Spleen (tissue), 11 donors: ENCODE data around the gene ZDHHC18. TPM values are rescaled to one million over a fixed set of nuclear protein-coding genes. Genes with fewer than 3 reads are reported as not detected.
A peak's percentile ranks its signal among the peaks of the same experiment; 100 is the strongest.
"Not testable (repeated sequence)": the region's sequence is repeated elsewhere in the genome, so short reads cannot be mapped to it uniquely, and the experiment has no call there.

ENCODE experiments used
- DNase-seq: peaks from one replicate; pipeline ENCODE4 v3.0.0-alpha.2; 2020
- H3K27ac ChIP-seq, 8 donors: fragments of 200-600 bp; sonication (generic) in 7 of 8; 1 replicate in 4 of 8; 2 replicates in 4 of 8; pipeline versions ENCODE4 v1.5.0 to v1.8.0; 2016 to 2021; ENCODE audit warnings: inconsistent platforms in 4 of 8, mild to moderate bottlenecking in 4 of 8, moderate library complexity in 1 of 8
- H3K27me3 ChIP-seq, 7 donors: fragments of 200-600 bp; sonication (generic) in 6 of 7; replicated peaks in 1 of 7; 1 replicate in 4 of 7; 2 replicates in 3 of 7; pipeline versions ENCODE4 v1.5.0 to v1.8.0; 2016 to 2021; ENCODE audit warnings: inconsistent platforms in 3 of 7, mild to moderate bottlenecking in 1 of 7
- H3K36me3 ChIP-seq, 6 donors: fragments of 200-600 bp; sonication (generic) in 5 of 6; 1 replicate in 4 of 6; 2 replicates in 2 of 6; pipeline versions ENCODE4 v1.5.0 to v1.8.0; 2016 to 2021; ENCODE audit warnings: inconsistent platforms in 2 of 6
- H3K4me1 ChIP-seq, 6 donors: fragments of 200-600 bp; sonication (generic) in 5 of 6; 1 replicate in 3 of 6; 2 replicates in 3 of 6; pipeline versions ENCODE4 v1.5.0 to v1.8.0; 2016 to 2021; ENCODE audit warnings: inconsistent platforms in 3 of 6
- H3K4me3 ChIP-seq, 8 donors: fragments of 200-600 bp; sonication (generic) in 7 of 8; 1 replicate in 4 of 8; 2 replicates in 4 of 8; pipeline versions ENCODE4 v1.5.0 to v1.8.0; 2016 to 2021; ENCODE audit warnings: inconsistent platforms in 4 of 8, mild to moderate bottlenecking in 4 of 8, moderate library complexity in 2 of 8
- H3K9me3 ChIP-seq, 8 donors: fragments of 200-600 bp; sonication (generic) in 7 of 8; 1 replicate in 4 of 8; 2 replicates in 4 of 8; pipeline versions ENCODE4 v1.5.0 to v1.8.0; 2016 to 2021; ENCODE audit warnings: inconsistent platforms in 4 of 8
- POLR2A ChIP-seq, 3 donors: fragments of 450-650 bp; IDR thresholded peaks; one replicate each; pipeline ENCODE4 v1.5.1; 2017; ENCODE audit warnings: antibody characterized with exemption in 3 of 3, mild to moderate bottlenecking in 1 of 3
- POLR2AphosphoS5 ChIP-seq, 3 donors: sonication (generic); formaldehyde crosslinking; IDR thresholded peaks; one replicate each; pipeline ENCODE4 v1.5.1; 2017; ENCODE audit warnings: antibody characterized with exemption in 3 of 3
- WGBS, 5 donors: extraction: QIAGEN DNeasy Blood & Tissue Kit in 3 of 5; methylation state at CpG; one replicate each; pipeline versions ENCODE4 v1.1.5 to v1.1.7; 2013 to 2018; 5-methylcytosine and 5-hydroxymethylcytosine counted together
- intact Hi-C: fragments of 100-400 bp; cut with DNase I; formaldehyde crosslinking; loops from one replicate; pipeline ENCODE4 v1.15.0; 2023; ENCODE audit warnings: low total_unique reads
- polyA plus RNA-seq, 3 donors: library from polyadenylated mRNA; stranded (reverse); fragments of 200-250 nt; gene quantifications; one replicate each; pipeline ENCODE4 v1.2.1, GENCODE V29; 2013
- total RNA-seq, 7 donors: library from RNA; depleted of rRNA in 3 of 7; stranded (reverse); fragments of >200 nt in 3 of 7; fragmentation: NEBNext Ultra II Directional in 4 of 7; extraction: Animal tissue kit (Norgen Biotek cat#: 25700) in 4 of 7; gene quantifications; one replicate each; pipeline versions ENCODE4 v1.1.0 to v1.2.1, GENCODE V29; 2016 to 2021
- TF ChIP-seq, protein P1 (sequence below), 11 experiments: fragments of 200-600 bp in 7 of 11; fragments of 450-650 bp in 4 of 11; sonication (generic) in 4 of 11; IDR thresholded peaks in 8 of 11; conservative IDR thresholded peaks in 3 of 11; 1 replicate in 7 of 11; 2 replicates in 4 of 11; pipeline versions ENCODE4 v1.4.0 to v1.8.0; 2016 to 2021; ENCODE audit warnings: antibody characterized with exemption in 11 of 11, inconsistent platforms in 4 of 11, mild to moderate bottlenecking in 1 of 11
- donor health status: healthy with polysubstance abuse.
- donor health status: DM: no; HTN: no; CAD: no; lungs with moderate emphysema.
- donor health status: DM: no; HTN: no; CAD: no.
- donor health status: Bipolar disorder and iron deficiency.
- donor health status: healthy.
- donor health status: DM: no; HTN: no; CAD: no.
- donor health status: DM: yes; HTN: yes; CAD: no.

Gene ZDHHC18
- total and polyA plus RNA-seq, 10 donors = 6.2 to 80.4 (median 50.3) TPM

- H3K36me3 ChIP-seq, H3K27me3 ChIP-seq, DNase-seq, H3K9me3 ChIP-seq: not testable (repeated sequence)
- Histone ChIP-seq H3K27ac (peak overlapping the region in 2 of 8 donors; percentile 5 to 58), H3K4me1 (peaks cover 0 to 33% (median 11%) of the 10 kb centered on the region in 6 donors), H3K4me3 (peak overlapping the region in 1 of 8 donors; percentile 39)
- TF ChIP-seq POLR2AphosphoS5 (IDR thresholded peaks at IDR 0.05) = peak in 1 of 3 donors; percentile 52
- TF ChIP-seq, protein P1, sequence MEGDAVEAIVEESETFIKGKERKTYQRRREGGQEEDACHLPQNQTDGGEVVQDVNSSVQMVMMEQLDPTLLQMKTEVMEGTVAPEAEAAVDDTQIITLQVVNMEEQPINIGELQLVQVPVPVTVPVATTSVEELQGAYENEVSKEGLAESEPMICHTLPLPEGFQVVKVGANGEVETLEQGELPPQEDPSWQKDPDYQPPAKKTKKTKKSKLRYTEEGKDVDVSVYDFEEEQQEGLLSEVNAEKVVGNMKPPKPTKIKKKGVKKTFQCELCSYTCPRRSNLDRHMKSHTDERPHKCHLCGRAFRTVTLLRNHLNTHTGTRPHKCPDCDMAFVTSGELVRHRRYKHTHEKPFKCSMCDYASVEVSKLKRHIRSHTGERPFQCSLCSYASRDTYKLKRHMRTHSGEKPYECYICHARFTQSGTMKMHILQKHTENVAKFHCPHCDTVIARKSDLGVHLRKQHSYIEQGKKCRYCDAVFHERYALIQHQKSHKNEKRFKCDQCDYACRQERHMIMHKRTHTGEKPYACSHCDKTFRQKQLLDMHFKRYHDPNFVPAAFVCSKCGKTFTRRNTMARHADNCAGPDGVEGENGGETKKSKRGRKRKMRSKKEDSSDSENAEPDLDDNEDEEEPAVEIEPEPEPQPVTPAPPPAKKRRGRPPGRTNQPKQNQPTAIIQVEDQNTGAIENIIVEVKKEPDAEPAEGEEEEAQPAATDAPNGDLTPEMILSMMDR (IDR thresholded peaks at IDR 0.05 in 8 of 11, conservative IDR thresholded peaks at IDR 0.05 in 3 of 11) = peak; percentile 67 to 88 (median 75)
- WGBS, 5 donors = 50 to 57% (median 52%) methylated on average over 11 of the region's 11 CpGs
- intact Hi-C loops = loop anchor here (10.0 kb wide), 1 partner anchor 65 kb away; no protein-coding TSS in a partner anchor
These were observed 16.4 kb upstream of the ZDHHC18 start for GRCh38 chr1:26810105-26810504.

DNA sequence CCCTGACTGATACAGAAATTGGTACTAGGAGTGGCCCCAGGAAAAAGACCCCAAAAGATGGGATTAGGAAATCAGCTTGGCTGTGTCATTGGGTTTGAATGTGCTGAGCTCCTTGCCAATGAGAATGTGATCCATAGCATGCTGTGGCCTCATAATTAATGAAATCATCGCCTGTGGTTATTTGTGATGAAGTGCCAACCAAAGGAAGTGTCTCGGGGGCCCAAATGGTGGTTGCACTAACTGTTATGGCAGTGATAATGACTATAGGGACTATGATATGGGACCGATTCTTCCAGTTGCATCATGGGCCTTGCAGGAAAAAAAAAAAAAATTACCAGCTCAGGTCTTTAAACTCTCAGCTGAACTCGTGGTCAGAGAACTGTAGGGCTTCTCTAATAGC is 15.4 kb upstream of the ZDHHC18 start:
- Histone ChIP-seq H3K4me1 (peaks cover 0 to 33% (median 11%) of the 10 kb centered on the region in 6 donors), H3K4me3 (no peak overlapping the region), H3K9me3 (no peaks in the 10 kb centered on the region), H3K36me3 (no peaks in the 10 kb centered on the region), H3K27ac (no peak overlapping the region), H3K27me3 (no peaks in the 10 kb centered on the region)
- no peak for TF ChIP-seq POLR2AphosphoS5 (IDR thresholded peaks at IDR 0.05)
- TF ChIP-seq, protein P1 (IDR thresholded peaks at IDR 0.05 in 8 of 11, conservative IDR thresholded peaks at IDR 0.05 in 3 of 11) = no peak
- no peak for TF ChIP-seq POLR2A (IDR thresholded peaks at IDR 0.05)
- no peak for DNase-seq
- intact Hi-C loops = loop anchor here (10.0 kb wide), 1 partner anchor 64 kb away; no protein-coding TSS in a partner anchor
- 53 to 68% (median 62%) methylated on average over 4 of the region's 4 CpGs for WGBS, 5 donors

DNA sequence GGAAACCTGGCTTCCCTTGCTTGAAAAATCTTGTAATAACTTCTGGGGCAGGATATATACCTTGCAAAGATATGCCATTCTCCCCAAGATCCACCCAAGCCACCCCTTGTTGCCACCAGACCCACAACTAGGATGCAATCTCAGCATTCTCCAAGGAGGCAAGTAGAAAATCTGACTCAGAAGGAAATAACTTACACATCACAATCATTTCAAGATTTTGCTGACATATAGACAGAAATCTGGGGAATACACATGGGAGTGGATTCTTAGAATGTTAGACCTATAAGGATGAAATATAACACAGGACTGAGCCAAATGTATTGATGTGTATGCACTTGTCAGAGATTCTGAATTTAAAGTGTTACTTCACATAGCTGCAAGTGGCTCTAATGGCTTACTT is 14.8 kb upstream of the ZDHHC18 start:
- no peaks in the 10 kb centered on the region for H3K27me3 ChIP-seq
- H3K4me1 ChIP-seq = peaks cover 0 to 38% (median 11%) of the 10 kb centered on the region in 6 donors
- intact Hi-C loops = loop anchor here (10.0 kb wide), 1 partner anchor 63 kb away; no protein-coding TSS in a partner anchor
- H3K4me3 ChIP-seq = no peak overlapping the region
- peak overlapping the region in 1 of 8 donors; percentile 39 for H3K27ac ChIP-seq
- no peaks in the 10 kb centered on the region for H3K36me3 ChIP-seq
- TF ChIP-seq POLR2AphosphoS5 (IDR thresholded peaks at IDR 0.05) (no peak), POLR2A (IDR thresholded peaks at IDR 0.05) (no peak)
- TF ChIP-seq, protein P1 (IDR thresholded peaks at IDR 0.05 in 8 of 11, conservative IDR thresholded peaks at IDR 0.05 in 3 of 11) = no peak
- no peak for DNase-seq
- no peaks in the 10 kb centered on the region for H3K9me3 ChIP-seq

GRCh38 chr1:26814377-26814776 is 12.1 kb upstream of the ZDHHC18 start:
- Histone ChIP-seq H3K9me3 (no peaks in the 10 kb centered on the region), H3K27me3 (no peaks in the 10 kb centered on the region), H3K4me1 (peaks cover 0 to 38% (median 11%) of the 10 kb centered on the region in 6 donors), H3K36me3 (no peaks in the 10 kb centered on the region), H3K4me3 (no peak overlapping the region), H3K27ac (peak overlapping the region in 3 of 8 donors; percentile 48 to 61 (median 59))
- DNase-seq = no peak
- 66 to 87% (median 74%) methylated on average over 2 of the region's 2 CpGs for WGBS, 5 donors
- TF ChIP-seq POLR2A (IDR thresholded peaks at IDR 0.05) (no peak), POLR2AphosphoS5 (IDR thresholded peaks at IDR 0.05) (no peak)
- TF ChIP-seq, protein P1 (IDR thresholded peaks at IDR 0.05 in 8 of 11, conservative IDR thresholded peaks at IDR 0.05 in 3 of 11) = no peak
- intact Hi-C loops = loop anchor here (10.0 kb wide), 1 partner anchor 60 kb away; no protein-coding TSS in a partner anchor
